Measurements from ENCODE around the gene FEN1.

FEN1 gene

DNA sequence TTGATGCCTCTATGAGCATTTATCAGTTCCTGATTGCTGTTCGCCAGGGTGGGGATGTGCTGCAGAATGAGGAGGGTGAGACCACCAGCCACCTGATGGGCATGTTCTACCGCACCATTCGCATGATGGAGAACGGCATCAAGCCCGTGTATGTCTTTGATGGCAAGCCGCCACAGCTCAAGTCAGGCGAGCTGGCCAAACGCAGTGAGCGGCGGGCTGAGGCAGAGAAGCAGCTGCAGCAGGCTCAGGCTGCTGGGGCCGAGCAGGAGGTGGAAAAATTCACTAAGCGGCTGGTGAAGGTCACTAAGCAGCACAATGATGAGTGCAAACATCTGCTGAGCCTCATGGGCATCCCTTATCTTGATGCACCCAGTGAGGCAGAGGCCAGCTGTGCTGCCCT lies 2.7 kb downstream of the FEN1 start:
- no peak for DNase-seq (ENCODE audit: low spot score)

DNA sequence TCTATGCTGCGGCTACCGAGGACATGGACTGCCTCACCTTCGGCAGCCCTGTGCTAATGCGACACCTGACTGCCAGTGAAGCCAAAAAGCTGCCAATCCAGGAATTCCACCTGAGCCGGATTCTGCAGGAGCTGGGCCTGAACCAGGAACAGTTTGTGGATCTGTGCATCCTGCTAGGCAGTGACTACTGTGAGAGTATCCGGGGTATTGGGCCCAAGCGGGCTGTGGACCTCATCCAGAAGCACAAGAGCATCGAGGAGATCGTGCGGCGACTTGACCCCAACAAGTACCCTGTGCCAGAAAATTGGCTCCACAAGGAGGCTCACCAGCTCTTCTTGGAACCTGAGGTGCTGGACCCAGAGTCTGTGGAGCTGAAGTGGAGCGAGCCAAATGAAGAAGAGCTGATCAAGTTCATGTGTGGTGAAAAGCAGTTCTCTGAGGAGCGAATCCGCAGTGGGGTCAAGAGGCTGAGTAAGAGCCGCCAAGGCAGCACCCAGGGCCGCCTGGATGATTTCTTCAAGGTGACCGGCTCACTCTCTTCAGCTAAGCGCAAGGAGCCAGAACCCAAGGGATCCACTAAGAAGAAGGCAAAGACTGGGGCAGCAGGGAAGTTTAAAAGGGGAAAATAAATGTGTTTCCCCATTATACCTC lies 3.3 kb downstream of the FEN1 start:
- no peak for DNase-seq (ENCODE audit: low spot score)

DNA sequence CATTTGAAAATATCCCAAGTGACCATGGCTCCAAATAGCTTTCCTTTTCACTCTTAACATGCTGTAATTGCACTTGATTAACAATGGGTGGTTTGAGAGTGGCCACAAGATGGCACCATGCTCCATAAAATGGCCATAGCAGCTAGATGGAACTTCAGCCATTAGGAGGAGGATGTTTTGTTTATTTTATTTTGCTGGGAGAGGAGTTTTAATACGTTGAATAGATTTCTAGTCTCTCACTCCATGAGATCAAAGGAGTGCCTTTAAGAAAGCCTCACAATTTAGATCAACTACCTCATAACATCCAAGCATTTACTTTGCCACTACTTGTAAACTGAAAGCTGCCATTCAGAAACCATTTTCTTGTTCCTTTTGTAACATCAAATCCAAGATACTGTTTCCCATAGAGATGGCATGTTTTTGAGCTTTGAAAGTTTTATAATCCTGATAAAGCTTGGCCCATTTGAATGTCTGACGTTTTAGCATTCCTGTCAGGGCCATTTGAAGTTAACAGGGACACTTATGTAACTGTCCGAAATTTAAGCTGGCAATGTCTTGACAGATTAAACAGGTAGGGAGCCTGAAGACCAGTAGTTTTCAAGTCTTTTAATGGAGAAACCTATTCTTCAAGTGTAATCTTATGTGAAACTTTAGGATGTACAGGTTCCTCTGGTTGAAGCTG lies 4.7 kb downstream of the FEN1 start:
- peak; percentile 79 for DNase-seq (ENCODE audit: low spot score)

DNA sequence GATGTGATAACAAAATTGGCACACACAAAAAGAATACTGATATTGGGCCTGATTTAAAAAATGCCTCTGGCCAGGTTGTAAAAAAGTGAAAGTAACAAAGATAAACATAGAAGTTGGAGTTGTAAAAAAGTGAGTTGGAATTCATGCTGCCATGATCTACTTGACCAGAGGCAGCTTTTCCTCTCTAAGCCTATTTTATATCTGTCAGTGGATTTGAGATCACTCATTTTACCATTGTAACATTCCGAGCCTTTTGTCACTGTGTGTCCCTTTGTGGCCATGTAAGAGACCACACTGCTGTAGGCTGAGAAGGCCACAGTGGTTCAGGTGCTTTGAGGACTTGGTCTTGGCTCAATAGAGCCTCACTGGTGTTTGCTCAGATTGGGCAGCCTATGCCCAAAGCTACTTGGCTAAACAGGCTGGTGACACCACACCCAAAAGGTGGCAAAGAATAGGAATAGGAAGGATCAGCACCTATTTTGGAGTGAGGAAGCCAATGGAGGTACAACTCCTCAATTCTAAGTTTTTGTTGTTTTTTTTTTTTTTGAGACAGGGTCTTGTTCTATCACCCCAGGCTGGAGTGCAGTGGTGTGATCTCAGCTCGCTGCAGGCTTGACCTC lies 7.1 kb downstream of the FEN1 start:
- DNase-seq (ENCODE audit: low spot score), result no peak

DNA sequence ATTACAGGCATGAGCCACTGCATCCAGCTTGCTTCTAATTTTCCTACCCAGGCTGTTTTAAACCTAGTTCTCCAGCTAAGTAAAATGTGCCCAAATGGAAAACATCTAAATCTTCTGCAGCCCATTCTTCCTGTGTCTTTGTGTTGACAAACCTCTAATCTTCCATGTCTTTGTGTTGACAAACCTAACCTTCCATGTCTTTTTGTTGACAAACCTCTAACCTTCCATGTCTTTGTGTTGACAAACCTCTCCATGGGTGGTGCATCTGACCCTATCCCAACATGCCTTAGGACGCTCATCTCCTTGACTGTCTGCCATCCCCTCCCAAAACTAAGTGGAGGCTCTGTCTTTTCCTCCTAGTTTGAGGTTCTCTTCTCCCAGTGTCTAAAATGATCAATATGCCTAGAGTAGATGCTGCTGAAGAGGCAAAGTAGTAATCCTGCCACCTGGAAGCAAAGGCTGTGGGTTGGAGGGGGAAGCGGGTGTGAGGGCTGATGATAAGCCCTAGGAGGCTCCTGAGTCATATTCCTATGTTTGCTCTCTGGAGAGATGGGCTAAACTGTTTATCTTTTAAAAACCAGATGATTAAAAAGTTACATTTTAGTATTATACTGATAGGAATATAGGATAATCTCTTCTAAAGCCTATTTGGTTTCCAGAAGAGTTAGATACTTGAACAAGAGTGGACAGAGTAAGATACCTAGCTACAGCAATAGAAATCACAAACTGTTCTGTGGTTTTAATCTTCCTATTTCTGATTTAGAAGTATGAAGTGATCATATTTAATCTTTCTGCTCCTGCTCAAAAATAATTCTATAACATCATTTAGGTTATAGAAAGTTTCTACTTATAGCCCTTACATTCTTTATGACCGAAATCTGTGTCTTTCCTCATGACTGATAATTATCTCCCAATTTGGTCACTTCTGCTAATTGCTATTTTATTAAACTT lies 7.9 kb downstream of the FEN1 start:
- DNase-seq (ENCODE audit: low spot score), result no peak

DNA sequence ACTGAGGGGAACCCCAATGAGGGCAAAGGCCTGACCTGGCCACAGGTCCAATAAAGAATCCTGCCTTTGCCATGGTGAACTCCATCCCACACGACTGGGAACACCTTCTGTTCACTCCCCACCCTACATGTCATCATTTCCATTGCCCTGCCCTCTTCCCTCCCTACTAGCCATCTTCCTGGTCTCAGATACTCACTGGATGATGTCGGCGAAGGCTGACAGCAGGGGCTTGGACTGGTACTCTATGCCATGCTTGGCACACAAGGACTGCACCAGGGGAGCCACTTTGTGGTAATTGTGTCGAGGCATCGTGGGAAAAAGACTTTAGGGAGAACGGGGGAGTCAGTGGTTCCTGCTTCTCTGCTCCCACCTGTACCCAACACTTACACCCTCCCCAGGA lies 9.9 kb downstream of the FEN1 start:
- no peak for DNase-seq (ENCODE audit: low spot score)

DNA sequence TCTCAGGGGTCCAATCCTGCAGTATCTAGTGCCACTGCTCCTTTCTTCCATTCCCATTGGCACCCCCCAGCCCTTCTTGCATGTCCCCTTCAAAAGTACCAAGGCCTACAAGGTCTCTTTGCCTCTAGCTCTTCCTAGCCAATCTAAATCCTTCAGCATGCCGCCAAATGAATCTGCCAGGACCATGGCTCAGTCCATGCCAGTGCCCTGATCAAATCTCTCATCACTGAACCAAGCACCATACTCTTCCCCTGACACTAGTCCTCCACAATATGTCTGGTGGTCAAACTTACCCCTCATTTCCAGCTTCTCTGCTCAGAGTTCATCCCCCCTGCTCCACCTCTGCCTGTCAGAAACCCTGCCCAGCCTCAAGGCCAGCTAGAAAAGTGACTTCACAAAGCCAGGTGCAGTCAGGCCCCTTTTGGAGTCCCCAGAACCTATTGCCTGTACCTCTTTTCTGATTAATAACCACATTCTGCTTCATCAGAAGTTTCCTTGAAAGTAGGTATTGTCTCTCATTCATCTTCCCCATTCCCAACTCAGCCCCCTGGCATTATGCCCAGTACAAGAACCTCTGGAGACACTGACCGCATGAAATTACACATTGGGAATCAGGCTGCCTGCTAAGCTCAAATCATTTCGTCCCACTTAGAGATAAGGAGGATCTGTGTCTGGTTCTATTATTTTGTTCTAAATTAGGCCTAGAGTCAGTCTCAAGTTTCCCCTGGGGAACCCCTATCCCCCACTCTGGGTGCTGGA lies 11.4 kb downstream of the FEN1 start:
- no peak for DNase-seq (ENCODE audit: low spot score)

DNA sequence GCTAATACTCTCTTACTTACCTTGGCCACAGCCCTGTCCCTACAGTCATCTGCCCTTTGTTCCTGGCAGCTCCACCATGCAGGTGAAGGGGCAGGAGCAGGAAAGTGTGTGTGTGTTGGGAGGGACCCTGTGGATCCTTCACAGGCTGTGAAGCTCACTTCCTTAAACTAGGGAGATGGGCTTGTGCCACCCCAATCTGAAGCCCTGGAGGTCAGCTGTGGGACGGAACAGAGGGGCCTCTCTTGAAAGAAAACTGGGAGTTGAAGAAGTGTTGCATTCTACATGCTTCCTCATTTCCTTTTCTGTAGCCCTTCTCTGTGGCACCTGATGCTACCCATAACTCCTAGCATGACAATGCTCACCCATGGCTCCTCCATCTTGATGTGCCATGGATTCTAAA lies 12.4 kb downstream of the FEN1 start:
- DNase-seq (ENCODE audit: low spot score), result no peak

DNA sequence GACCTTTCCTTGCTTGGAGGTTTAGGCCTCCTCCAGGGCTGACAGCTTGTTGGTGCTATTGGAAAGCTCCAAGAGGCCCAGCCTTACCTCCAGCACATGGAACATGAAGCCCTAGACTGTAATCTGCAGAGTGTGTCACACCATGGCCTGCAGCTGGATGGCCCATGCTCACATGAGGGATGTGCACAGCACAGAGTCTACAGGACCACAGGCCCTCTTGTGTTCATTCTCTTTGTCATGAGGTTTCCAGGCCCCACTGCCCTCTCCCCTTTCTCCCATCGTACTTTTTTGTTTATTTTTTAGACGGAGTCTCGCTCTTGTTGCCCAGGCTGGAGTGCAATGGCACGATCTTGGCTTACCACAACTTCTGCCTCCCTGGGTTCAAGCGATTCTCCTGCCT lies 14.1 kb downstream of the FEN1 start:
- DNase-seq (ENCODE audit: low spot score), result no peak

DNA sequence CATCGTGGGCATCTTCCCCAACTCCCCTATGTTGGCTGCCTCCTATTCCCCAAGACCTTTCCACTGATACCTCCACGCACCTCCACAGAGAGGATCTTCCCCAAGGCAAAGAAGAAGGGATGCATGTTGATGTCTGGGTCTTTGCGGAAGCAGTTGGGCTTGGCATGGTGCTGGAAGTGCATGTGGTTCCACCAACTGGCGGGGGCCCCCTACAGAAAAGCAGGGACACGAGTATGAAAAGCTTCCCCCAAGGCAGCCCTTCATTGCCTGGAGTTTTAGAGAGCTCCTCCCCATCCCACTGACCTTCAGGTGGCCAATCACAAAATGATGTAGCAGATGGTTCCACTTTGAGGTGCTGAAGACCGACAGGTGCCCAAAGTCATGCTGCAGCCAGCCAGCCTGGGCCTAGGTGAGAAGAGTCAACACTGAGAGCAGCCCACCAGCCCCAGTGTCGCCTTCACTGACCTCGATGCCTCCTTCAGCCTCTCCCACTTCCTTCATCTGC lies 18.0 kb downstream of the FEN1 start:
- DNase-seq (ENCODE audit: low spot score), result no peak

DNA sequence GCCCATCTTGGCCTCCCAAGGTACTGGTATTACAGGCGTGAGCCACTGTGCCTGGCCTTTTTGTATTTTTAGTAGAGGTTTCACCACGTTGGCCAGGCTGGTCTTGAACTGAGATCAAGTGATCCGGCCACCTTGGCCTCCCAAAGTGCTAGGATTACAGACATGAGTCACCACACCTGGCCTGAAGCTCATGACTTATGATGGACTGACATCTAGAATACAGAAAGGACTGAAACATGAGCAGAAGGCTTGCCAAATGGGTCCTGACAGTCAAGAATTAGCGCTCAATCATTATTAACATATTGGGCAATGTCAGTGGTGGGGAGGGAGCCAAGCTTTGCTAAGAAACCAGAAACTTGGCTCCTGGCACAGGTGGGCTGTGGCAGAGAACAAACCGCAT lies 19.1 kb downstream of the FEN1 start:
- DNase-seq (ENCODE audit: low spot score), result no peak

DNA sequence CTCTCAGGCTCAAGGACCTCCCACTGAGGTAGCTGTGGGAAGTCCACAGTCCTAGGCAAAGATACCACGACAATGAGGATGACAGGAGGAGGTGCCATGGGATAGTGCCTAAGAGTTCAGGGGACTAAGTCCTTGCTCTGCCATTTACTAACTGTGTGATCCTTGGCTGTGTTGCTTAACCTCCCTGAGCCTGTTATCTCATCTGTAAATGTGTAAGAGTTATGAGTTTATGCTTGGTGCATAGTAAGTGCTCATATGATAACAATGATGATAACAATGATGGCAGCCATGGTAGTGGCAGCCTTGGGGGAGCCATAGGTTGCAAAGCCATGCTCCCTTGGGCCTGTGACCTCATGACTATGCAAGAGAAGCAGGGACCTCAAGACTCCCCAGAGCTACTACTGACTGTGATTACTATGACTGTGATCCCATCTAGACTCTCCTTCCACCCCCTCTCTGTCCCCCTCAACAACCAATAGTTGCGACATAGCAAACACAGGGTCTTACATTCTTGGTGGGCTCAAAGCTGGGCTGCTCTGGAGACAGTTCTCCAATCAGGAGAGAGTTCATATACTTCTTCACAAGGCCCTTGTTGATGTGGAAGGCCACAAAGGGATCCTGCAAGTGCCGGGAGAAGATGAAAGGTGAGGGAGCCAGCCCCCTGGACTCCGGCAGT lies 20.2 kb downstream of the FEN1 start:
- DNase-seq (ENCODE audit: low spot score), result no peak

DNA sequence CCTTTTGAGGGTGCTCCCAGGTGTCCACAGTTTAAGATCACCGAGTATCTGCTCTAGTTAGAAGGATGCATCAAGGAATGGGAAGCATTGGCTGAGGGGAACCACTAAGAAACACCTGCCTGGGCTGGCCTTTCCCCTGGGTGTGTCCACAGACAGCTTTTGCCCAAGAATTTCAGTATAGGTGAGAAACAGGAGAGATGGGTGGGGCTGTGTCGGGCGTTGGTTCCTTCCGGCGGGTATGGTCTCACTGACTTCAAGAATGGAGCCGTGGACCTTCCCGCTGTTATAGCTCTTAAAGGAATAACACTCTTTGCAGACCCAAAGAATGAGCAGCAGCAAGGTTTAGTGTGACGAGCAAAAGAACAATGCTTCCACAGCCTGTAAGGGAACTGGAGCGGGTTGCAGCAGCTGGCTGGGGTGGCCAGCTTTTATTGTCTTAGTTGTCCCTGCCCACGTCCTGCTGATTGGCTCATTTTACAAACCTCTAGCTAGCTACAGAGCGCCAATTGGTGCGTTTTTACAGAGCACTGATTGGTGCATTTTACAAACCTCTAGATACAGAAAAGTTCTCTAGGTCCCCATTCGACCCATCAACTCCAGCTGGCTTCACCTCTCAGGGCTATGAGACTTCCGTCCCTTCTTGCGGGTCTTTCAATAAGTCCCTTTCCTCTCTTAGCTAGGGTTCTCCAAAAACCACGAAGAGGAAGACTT lies 21.7 kb downstream of the FEN1 start:
- no peak for DNase-seq (ENCODE audit: low spot score)

DNA sequence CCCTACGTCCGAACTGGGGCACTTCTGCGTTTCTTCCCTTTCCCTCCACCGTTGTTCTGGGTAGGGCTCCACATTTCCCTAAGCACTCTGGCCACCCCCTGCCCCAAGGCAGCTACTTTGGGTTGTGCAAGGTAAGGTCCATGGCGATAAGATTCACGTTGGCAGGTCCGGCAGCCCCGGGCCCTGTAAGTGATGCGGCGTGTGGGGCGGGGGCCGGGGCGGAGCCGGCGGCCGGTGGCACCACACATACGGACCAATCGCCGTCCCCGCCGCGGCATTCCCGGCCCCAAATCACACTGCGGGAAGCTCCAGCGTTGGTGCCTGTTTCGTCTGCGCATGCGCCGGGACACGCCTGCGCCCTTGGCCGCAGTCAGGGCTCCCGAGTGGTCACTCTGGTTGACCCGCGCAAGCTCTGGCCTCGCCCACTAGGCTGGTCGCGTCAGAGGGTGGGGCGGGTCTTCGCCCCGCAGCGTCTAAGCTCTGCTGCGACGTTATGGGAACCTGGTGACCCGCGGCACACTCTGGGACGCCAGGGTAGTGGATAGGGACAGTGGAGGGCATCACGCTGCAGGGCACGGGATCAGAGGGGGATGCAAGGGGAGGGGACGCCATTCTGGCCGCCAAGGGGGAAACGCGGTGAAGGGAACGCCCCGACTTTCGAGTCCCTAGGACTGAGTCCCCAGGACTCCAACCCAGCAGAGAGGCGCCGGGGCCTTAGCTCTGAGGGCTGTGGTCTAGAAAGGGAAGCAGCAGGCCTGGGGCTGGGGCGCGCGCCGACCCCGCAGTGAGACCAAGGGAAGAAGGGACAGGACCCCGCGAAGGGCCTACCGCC lies 22.5 kb downstream of the FEN1 start:
- peak; percentile 98 for DNase-seq (ENCODE audit: low spot score)

DNA sequence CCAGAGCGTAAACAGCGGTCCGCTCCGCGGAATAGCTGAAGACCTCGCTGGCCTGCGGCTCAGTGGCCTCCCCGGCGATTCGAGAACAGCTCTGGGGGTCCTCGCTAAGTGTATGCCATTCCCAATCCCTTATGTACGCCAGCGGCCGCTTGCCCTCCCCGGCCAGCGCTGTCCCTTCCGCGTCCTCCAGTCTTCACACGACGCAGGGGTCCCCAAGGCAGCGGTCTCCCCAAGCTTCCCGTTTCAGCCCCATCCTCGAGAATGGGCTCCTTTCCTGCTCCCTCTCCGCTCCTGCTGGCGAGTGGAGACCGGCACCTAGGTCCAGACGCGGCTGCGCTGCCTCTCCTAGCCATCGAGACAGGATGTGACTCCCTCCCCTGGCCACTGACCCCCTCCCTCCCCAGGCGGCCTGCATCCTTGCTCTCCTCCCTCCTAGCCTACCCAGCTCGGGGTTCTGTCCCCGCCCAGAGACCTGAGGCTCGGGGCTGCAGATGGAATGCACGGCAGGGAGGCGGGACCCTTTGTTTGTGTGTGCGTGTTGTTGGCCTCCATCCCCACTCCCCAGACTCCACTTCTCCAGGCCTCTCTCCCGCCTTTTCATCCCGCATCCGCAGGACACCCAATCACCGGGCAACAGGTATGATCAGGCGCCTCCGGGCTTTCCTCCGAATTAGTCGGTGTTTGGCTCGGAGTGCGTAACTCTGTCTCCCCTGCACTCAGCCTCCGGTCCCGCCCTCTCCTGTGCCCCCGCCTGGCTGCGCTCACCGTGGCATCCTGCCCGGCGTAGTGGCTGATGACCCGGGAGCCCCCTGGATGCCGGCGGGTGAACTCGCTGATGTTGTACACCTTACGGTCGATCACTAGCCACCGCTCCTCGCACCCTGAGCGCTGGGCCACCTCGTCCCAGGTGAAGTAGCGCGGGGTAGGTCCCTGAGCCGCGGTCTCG lies 23.4 kb downstream of the FEN1 start:
- DNase-seq (ENCODE audit: low spot score), result peak; percentile 65

DNA sequence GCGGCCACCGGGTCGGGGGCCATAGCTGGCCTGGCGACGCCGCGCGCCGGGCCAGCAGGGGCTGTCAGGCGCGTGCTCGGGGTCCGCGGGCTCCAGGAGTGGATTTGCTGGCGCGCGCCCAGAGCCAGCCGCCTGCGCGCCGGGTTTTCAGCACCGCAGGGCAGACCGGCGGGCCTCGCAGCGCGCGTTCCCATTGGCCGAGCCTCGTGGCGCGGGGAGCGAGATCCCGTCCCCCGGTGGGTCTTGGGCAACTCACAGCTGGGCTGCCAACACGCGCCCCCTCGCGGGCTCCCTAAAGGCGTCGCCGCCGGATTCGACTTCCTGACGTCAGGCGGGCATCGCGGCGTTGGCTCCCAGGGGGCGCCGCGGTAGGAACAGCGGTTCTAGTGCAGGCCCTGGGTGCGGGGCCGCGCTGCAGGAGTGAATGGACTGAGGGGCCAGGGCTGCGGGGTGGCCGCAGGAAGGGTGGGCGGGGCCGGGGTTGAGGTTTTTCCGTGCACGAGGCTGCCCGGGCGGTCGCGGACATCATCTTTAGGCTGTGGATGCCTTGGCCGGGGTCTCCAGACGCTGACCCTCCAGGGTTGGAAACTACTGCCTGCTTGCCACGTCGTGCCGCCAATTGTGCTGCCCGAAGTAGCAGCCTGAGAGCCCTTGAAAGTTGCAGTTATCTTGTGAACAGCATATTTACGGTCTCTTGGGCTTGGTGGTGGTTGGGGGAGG lies 24.2 kb downstream of the FEN1 start, which contains the start of gene FADS1:
Gene FADS1, minus strand, starts transcription at position 268 of the 720 bp plus-strand sequence. Its CDS starts 74 bp downstream, at position 194.
- peak; percentile 94 for DNase-seq (ENCODE audit: low spot score)

DNA sequence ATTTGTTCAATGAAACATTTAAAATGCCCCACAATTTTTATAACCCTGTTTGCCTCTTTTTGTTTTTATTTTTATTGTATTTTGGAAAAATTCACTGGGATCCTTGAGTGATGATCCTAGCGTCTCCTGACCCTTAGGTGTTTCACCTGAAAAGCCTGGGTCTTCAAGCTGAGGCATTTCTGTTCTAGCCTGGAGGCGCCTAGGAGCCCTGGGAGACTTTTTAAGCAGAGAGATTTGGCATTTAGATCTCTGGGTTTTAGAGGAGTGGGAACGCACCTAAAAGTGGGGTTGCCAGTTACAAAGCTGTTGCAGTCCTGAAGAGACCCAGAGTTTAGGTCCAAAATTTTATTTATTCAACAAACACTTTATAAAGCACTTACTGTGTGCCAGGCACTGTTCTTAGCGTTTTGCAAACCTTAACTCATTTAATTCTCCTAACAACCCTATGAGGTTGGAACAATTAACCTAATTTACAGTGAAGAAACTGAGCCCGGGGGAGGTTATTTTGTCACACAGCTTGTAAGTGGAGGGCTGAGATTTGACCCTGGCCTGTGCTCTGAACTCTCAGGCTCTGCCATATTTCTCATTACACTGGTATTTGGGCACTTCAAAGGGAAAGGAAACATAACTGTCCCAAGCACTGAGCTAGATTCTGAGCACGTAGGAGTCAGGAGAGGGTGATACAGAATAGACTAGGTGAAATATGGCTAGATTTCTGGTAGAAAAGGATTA lies 24.9 kb downstream of the FEN1 start:
- DNase-seq (ENCODE audit: low spot score), result no peak

Data from AG08395 (cell line).